SK-N-SH (cell line): ENCODE data around the gene FAM222A. TPM values are rescaled to one million over a fixed set of nuclear protein-coding genes. Genes with fewer than 3 reads are reported as not detected.
A peak's percentile ranks its signal among the peaks of the same experiment; 100 is the strongest.

Experiments used
- CTCF ChIA-PET: fragments of 300-600, 350-600 bp; formaldehyde crosslinking; extraction: SDS; loops from one replicate; lab custom pipeline; 2021; lab: Yijun Ruan, JAX
- POLR2A ChIA-PET: fragments of 350-600 bp; sonication (Branson Sonifier 250); formaldehyde crosslinking; extraction: SDS; loops from one replicate; lab custom pipeline; 2020; ENCODE audit warnings: antibody characterized with exemption, inconsistent platforms; lab: Yijun Ruan, JAX
- DNase-seq: peaks from one replicate; pipeline ENCODE4 v3.0.0; 2012
- H2AFZ ChIP-seq: fragments of 200-600 bp; sonication (generic); 2 replicates; pipeline ENCODE4 v1.8.1; 2016; ENCODE audit warnings: antibody characterized with exemption, mild to moderate bottlenecking, low read depth
- H3F3A ChIP-seq: fragments of 200-600 bp; sonication (generic); replicated peaks from 2 replicates; pipeline ENCODE3; 2016; ENCODE audit warnings: antibody characterized with exemption, mild to moderate bottlenecking; ENCODE audit not compliant: insufficient read depth
- H3K27ac ChIP-seq, 2 experiments: fragments of 200-500 bp in 1 of 2; fragments of 200-600 bp in 1 of 2; sonication (Bioruptor generic) in 1 of 2; sonication (generic), shearing (Covaris generic) in 1 of 2; 2 replicates each; pipeline versions ENCODE4 v1.5.1 to v1.6.1; 2014 to 2016; ENCODE audit warnings: low read depth in 2 of 2, inconsistent platforms in 1 of 2, low read length in 1 of 2, mild to moderate bottlenecking in 1 of 2, mixed read lengths in 1 of 2
- H3K27me3 ChIP-seq: fragments of 200-600 bp; sonication (generic), shearing (Covaris generic); 2 replicates; pipeline ENCODE4 v1.6.1; 2016; ENCODE audit warnings: mixed run types; ENCODE audit not compliant: insufficient read depth
- H3K36me3 ChIP-seq, 2 experiments: fragments of 200-500 bp in 1 of 2; fragments of 200-600 bp in 1 of 2; sonication (Bioruptor generic) in 1 of 2; sonication (generic) in 1 of 2; replicated peaks in 1 of 2; 2 replicates each; pipeline versions ENCODE3 to v1.5.1; 2014 to 2016; ENCODE audit warnings: low read length in 1 of 2, mild to moderate bottlenecking in 1 of 2; ENCODE audit not compliant: insufficient read depth in 2 of 2, control insufficient read depth in 1 of 2
- H3K4me1 ChIP-seq, 2 experiments: fragments of 200-500 bp in 1 of 2; fragments of 200-600 bp in 1 of 2; sonication (Bioruptor generic) in 1 of 2; sonication (generic), shearing (Covaris generic) in 1 of 2; 2 replicates each; pipeline versions ENCODE4 v1.5.1 to v1.6.1; 2014 to 2016; ENCODE audit warnings: low read depth in 1 of 2, low read length in 1 of 2, mixed run types in 1 of 2; ENCODE audit not compliant: insufficient read depth in 2 of 2, control insufficient read depth in 1 of 2
- H3K4me2 ChIP-seq: fragments of 200-600 bp; sonication (generic), shearing (Covaris generic); 2 replicates; pipeline ENCODE4 v1.6.1; 2017; ENCODE audit warnings: mixed run types
- H3K4me3 ChIP-seq, 2 experiments: fragments of 200-500 bp in 1 of 2; fragments of 200-600 bp in 1 of 2; sonication (Bioruptor generic) in 1 of 2; sonication (generic), shearing (Covaris generic) in 1 of 2; 2 replicates each; pipeline versions ENCODE4 v1.5.1 to v1.8.1; 2014 to 2016; ENCODE audit warnings: low read depth in 2 of 2, inconsistent platforms in 1 of 2, low read length in 1 of 2, mild to moderate bottlenecking in 1 of 2, mixed read lengths in 1 of 2, moderate library complexity in 1 of 2
- H3K79me2 ChIP-seq: fragments of 200-600 bp; sonication (generic); 2 replicates; pipeline ENCODE4 v1.8.1; 2017; ENCODE audit warnings: mild to moderate bottlenecking; ENCODE audit not compliant: insufficient read depth
- H3K9ac ChIP-seq: fragments of 200-600 bp; sonication (generic); 2 replicates; pipeline ENCODE4 v1.6.1; 2017; ENCODE audit warnings: mixed run types
- H3K9me2 ChIP-seq: fragments of 200-600 bp; sonication (generic); 2 replicates; pipeline ENCODE4 v1.6.1; 2017; ENCODE audit warnings: mixed run types
- H3K9me3 ChIP-seq: fragments of 200-600 bp; sonication (generic); 2 replicates; pipeline ENCODE4 v1.6.1; 2017; ENCODE audit warnings: mixed run types, mild to moderate bottlenecking, moderate library complexity
- H4K20me1 ChIP-seq: fragments of 200-600 bp; sonication (generic); 2 replicates; pipeline ENCODE4 v1.6.1; 2017; ENCODE audit warnings: mild to moderate bottlenecking, mixed run types; ENCODE audit not compliant: insufficient read depth
- CHD2 ChIP-seq: fragments of 150-350 bp; IDR thresholded peaks from 2 replicates; pipeline ENCODE4 v1.6.1; 2018; ENCODE audit warnings: low read length; ENCODE audit not compliant: partially characterized antibody
- EP300 ChIP-seq, 2 experiments: IDR thresholded peaks; 2 replicates each; pipeline versions ENCODE4 v1.4.0 to v1.6.1; 2012; ENCODE audit warnings: borderline replicate concordance in 1 of 2, low read depth in 1 of 2, low read length in 1 of 2
- FOXJ3 ChIP-seq: sonication (generic); formaldehyde crosslinking; IDR thresholded peaks from 2 replicates; pipeline ENCODE4 v1.5.1; 2020; ENCODE audit warnings: mild to moderate bottlenecking, missing genetic modification reagents
- FOXM1 ChIP-seq: IDR thresholded peaks from 2 replicates; pipeline ENCODE4 v1.4.0; 2012; ENCODE audit warnings: low read depth, mild to moderate bottlenecking
- GATA2 ChIP-seq: sonication (generic); formaldehyde crosslinking; IDR thresholded peaks from 2 replicates; pipeline ENCODE4 v1.5.0; 2020; ENCODE audit warnings: mild to moderate bottlenecking, missing genetic modification reagents
- RCOR1 ChIP-seq: fragments of 150-350 bp; IDR thresholded peaks from 2 replicates; pipeline ENCODE4 v1.6.1; 2017; ENCODE audit warnings: antibody characterized with exemption, low read length
- RFX5 ChIP-seq: IDR thresholded peaks from 2 replicates; pipeline ENCODE4 v1.6.1; 2012; ENCODE audit warnings: mild to moderate bottlenecking, improper control_type of control experiment, low read length
- TAF1 ChIP-seq: IDR thresholded peaks from 2 replicates; pipeline ENCODE4 v1.6.1; 2012; ENCODE audit warnings: low read depth, mild to moderate bottlenecking, low read length, moderate library complexity, borderline replicate concordance
- WGBS: methylation state at CpG from one replicate; pipeline ENCODE4 v1.1.6; 2017; ENCODE audit warnings: low lambda C conversion rate; 5-methylcytosine and 5-hydroxymethylcytosine counted together
- polyA plus RNA-seq, 3 experiments: library from polyadenylated mRNA; depleted of rRNA; stranded (reverse); fragments of >200 nt; gene quantifications; 2 replicates each; pipeline ENCODE4 v1.2.3, GENCODE V29; 2012
- TF ChIP-seq, protein P1 (sequence below): IDR thresholded peaks from 2 replicates; pipeline ENCODE4; 2012
- TF ChIP-seq, protein P2 (sequence below): IDR thresholded peaks from 2 replicates; pipeline ENCODE4 v1.4.0; 2012; ENCODE audit warnings: low read depth, borderline replicate concordance

FAM222A gene
- polyA plus RNA-seq, 1 of the 3 experiments (the other 2 are of a cell fraction), result 1.6 TPM

DNA sequence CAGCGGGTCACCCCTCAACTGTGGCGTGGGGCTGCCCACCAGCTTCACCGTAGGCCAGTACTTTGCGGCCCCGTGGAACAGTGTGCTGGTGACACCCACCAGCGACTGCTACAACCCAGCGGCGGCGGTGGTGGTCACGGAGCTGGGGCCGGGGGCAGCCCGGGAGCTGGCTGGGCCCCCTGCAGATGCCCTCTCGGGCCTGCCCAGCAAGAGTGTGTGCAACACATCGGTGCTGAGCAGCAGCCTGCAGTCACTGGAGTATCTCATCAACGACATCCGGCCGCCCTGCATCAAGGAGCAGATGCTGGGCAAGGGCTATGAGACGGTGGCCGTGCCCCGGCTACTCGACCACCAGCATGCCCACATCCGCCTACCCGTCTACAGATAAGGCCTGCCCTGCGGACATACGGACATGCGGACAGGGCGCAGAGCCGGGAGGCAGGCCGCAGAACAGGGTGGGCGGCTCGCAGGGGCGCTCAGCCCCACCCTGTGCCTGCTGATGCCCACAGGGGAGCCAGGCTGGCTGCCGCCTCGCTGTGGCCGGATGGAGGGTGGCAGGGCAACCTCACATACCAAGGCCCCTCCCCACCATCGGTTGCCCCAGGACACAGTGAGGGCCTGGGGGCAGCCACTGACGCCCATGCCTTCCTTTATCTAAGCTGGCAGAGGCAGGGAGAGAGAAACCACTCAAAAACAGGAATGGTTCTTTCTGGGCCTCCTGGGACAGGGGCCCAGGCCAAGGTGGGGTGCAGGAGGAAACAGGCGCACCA is 55.5 kb downstream of the FAM222A start:
- peak; percentile 58 for DNase-seq
- POLR2A ChIA-PET, result no interaction called here
- Histone ChIP-seq H3K27ac (peak overlapping the region in 1 of 2 experiments; percentile 28; a peak in 1 of 4 replicates), H3K9me2 (no peaks in the 10 kb centered on the region), H3K9me3 (no peaks in the 10 kb centered on the region), H4K20me1 (no peaks in the 10 kb centered on the region), H3K36me3 (no peaks in the 10 kb centered on the region), H3K79me2 (no peaks in the 10 kb centered on the region), H3K9ac (no peak overlapping the region), H3K27me3 (no peaks in the 10 kb centered on the region), H3K4me3 (no peak overlapping the region), H2AFZ (no peak overlapping the region), H3F3A (no peaks in the 10 kb centered on the region), H3K4me1 (peaks cover 0 to 23% of the 10 kb centered on the region in 2 experiments; a peak in 1 of 4 replicates), H3K4me2 (no peak overlapping the region)
- CTCF ChIA-PET, result interaction anchor here (0.6 to 1.6 kb wide), 3 partner anchors 17 to 46 kb away, joined by 3 to 5 read pairs (median 3); no protein-coding TSS in a partner anchor
- TF ChIP-seq GATA2 (CRISPR knock-in tag) (0 out of 2 replicates have a peak, but pooled peaks have one; percentile 10), FOXM1 (no peak)
- 86% methylated on average over 29 of the region's 38 CpGs for WGBS

DNA sequence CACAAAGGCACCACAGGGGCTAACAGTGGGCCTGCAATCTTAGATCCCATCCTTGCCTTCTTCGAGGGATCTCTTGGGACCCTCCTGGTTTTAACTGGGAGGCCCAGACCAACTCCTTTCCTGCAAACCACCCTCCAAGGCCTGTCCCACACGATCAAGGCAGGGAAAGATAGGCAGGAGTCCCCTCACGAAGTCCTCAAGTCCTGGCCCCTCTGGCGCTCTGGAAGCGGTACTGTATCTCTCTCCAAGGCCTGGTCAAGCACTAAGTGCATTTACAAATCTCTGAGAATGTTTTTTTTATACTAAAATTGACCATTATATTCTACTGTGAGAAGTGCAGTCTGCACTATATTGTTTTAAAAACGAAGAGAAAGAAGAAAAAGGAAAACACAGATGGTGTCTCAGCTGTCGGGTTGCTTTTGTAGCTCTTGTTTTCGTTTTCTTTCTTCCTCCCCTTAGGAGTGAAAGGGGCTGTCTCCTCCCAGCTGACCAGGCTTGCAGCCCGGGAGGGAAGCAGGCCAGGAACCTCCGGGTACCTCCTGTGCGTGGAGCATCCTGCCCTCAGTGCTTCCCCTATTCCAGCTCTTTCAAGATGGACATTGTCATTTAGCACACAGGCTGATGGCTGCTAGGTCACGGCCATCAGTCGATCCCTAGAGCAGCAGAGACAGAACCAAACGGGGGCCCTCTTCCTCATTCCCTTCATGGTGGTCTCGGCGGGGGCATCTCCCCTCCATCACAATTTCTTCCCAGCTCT is 56.7 kb downstream of the FAM222A start:
- H3K27me3 ChIP-seq, result no peaks in the 10 kb centered on the region
- no peaks in the 10 kb centered on the region for H3K36me3 ChIP-seq
- no peak overlapping the region; a peak in 1 of 4 replicates for H3K27ac ChIP-seq
- no peaks in the 10 kb centered on the region for H3F3A ChIP-seq
- no peaks in the 10 kb centered on the region for H3K79me2 ChIP-seq
- no peak overlapping the region for H3K9ac ChIP-seq
- peak; percentile 27 for DNase-seq
- no peaks in the 10 kb centered on the region for H3K9me2 ChIP-seq
- no peak overlapping the region for H2AFZ ChIP-seq
- CTCF ChIA-PET, result interaction anchor here (1.0 to 3.3 kb wide), 4 partner anchors 30 to 172 kb away, joined by 3 to 24 read pairs (median 4); no protein-coding TSS in a partner anchor
- no peak overlapping the region for H3K4me2 ChIP-seq
- no peak overlapping the region for H3K4me3 ChIP-seq
- no peaks in the 10 kb centered on the region for H3K9me3 ChIP-seq
- WGBS, result 72% methylated on average over 16 of the region's 16 CpGs
- no peaks in the 10 kb centered on the region for H4K20me1 ChIP-seq
- H3K4me1 ChIP-seq, result peaks cover 0 to 21% of the 10 kb centered on the region in 2 experiments; a peak in 1 of 4 replicates
- TF ChIP-seq, protein P1, sequence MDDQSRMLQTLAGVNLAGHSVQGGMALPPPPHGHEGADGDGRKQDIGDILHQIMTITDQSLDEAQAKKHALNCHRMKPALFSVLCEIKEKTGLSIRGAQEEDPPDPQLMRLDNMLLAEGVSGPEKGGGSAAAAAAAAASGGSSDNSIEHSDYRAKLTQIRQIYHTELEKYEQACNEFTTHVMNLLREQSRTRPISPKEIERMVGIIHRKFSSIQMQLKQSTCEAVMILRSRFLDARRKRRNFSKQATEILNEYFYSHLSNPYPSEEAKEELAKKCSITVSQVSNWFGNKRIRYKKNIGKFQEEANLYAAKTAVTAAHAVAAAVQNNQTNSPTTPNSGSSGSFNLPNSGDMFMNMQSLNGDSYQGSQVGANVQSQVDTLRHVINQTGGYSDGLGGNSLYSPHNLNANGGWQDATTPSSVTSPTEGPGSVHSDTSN, result no peak
- TF ChIP-seq RFX5, result no peak
- no peak for TF ChIP-seq TAF1
- no peak for TF ChIP-seq RCOR1
- TF ChIP-seq, protein P2, sequence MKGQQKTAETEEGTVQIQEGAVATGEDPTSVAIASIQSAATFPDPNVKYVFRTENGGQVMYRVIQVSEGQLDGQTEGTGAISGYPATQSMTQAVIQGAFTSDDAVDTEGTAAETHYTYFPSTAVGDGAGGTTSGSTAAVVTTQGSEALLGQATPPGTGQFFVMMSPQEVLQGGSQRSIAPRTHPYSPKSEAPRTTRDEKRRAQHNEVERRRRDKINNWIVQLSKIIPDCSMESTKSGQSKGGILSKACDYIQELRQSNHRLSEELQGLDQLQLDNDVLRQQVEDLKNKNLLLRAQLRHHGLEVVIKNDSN, result no peak
- TF ChIP-seq CHD2, result no peak
- TF ChIP-seq EP300 (IDR thresholded peaks at IDR 0.05; ENCODE audit: borderline replicate concordance in 1 of 2, low read depth in 1 of 2, low read length in 1 of 2), result no peak
- no peak for TF ChIP-seq FOXJ3 (CRISPR knock-in tag)
- POLR2A ChIA-PET, result no interaction called here
